ENCODE data around the gene COL27A1.

- TF ChIP-seq JUND (IDR thresholded peaks at IDR 0.05) (no peak), ATF3 (IDR thresholded peaks at IDR 0.05) (no peak), CTCF (IDR thresholded peaks at IDR 0.05 in 2 of 3, conservative IDR thresholded peaks at IDR 0.05 in 1 of 3; ENCODE audit: borderline replicate concordance in 1 of 3, insufficient read depth in 1 of 3, low read depth in 2 of 3, low read length in 2 of 3) (no peak)
Observed at GRCh38 chr9:114180696-114181606, 25.6 kb downstream of the COL27A1 start.

Measured in HCT116 (cell line).